Brain microvascular endothelial cell (primary cell): ENCODE measurements around the gene CTDP1.

ENCODE experiments used
- DNase-seq: peaks from one replicate; pipeline ENCODE4 v3.0.0-alpha.2; 2020
- H3K27ac ChIP-seq: fragments of 250-450 bp; sonication (Bioruptor Pico); 2 replicates; pipeline ENCODE4 v1.5.1; 2020; ENCODE audit warnings: mild to moderate bottlenecking, moderate library complexity
- H3K27me3 ChIP-seq: fragments of 250-450 bp; sonication (Bioruptor Pico); replicated peaks from 2 replicates; pipeline ENCODE4 v1.5.1; 2020; ENCODE audit warnings: mild to moderate bottlenecking
- H3K36me3 ChIP-seq: fragments of 250-450 bp; sonication (Bioruptor Pico); replicated peaks from 2 replicates; pipeline ENCODE4 v1.5.1; 2020; ENCODE audit warnings: mild to moderate bottlenecking
- H3K4me3 ChIP-seq: 2 replicates; pipeline ENCODE4 v1.5.1; 2011; ENCODE audit warnings: low read depth, mild to moderate bottlenecking, control low read depth, low read length, moderate library complexity
- in situ Hi-C: cut with HindIII; loops from 2 replicates; pipeline ENCODE4 v1.10.0; 2017; ENCODE audit warnings: low sequenced_read_pairs, low pct_ligation_motif_present
- TF ChIP-seq, protein P1 (sequence below): IDR thresholded peaks from 2 replicates; pipeline ENCODE4 v1.5.1; 2011; ENCODE audit warnings: low read depth, mild to moderate bottlenecking, moderate library complexity, low read length, control low read depth, inconsistent platforms; ENCODE audit errors: missing control alignments

The CTDP1 gene

DNA sequence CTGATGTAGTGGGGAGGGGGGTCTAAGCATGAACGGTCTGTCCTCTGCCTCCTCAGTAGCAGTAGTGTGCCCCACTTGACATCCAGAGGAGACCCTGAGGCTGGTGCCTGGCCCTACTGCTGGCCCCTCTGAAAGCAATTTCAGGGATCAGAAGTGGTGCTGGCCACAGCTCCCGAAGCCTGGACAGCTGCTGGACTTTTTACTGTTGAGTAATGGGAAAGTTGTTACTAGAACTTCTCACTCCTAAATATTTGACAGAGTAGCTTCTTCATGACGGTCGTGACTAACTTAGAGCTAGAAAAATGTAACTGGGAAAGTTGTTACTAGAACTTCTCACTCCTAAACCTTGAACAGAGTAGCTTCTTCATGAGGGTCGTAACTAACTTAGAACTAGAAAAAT is 23.3 kb downstream of the CTDP1 start:
- in situ Hi-C loops = no loop called here
- no peak overlapping the region for H3K4me3 ChIP-seq
- no peak overlapping the region for H3K27ac ChIP-seq
- peaks cover 40% of the 10 kb centered on the region for H3K36me3 ChIP-seq
- H3K27me3 ChIP-seq = no peaks in the 10 kb centered on the region
- no peak for DNase-seq
- TF ChIP-seq, protein P1, sequence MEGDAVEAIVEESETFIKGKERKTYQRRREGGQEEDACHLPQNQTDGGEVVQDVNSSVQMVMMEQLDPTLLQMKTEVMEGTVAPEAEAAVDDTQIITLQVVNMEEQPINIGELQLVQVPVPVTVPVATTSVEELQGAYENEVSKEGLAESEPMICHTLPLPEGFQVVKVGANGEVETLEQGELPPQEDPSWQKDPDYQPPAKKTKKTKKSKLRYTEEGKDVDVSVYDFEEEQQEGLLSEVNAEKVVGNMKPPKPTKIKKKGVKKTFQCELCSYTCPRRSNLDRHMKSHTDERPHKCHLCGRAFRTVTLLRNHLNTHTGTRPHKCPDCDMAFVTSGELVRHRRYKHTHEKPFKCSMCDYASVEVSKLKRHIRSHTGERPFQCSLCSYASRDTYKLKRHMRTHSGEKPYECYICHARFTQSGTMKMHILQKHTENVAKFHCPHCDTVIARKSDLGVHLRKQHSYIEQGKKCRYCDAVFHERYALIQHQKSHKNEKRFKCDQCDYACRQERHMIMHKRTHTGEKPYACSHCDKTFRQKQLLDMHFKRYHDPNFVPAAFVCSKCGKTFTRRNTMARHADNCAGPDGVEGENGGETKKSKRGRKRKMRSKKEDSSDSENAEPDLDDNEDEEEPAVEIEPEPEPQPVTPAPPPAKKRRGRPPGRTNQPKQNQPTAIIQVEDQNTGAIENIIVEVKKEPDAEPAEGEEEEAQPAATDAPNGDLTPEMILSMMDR = no peak

DNA sequence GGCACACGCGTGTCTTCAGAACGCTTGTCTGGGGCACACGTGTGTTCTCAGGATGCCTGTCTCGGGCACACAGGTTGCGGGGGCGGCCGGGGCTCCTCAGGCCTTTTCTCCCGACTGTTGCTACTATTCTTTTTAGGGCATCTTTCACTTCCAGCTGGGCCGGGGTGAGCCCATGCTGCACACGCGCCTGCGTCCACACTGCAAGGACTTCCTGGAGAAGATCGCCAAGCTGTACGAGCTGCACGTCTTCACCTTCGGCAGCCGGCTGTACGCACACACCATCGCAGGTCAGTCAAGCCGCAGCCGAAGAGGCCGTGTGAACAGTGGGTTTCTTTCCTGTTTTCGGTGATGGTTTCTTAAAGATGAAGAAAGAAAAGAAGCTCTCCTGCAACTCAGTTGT is 25.0 kb downstream of the CTDP1 start:
- in situ Hi-C loops = no loop called here
- H3K36me3 ChIP-seq = peaks cover 37% of the 10 kb centered on the region
- DNase-seq = no peak

DNA sequence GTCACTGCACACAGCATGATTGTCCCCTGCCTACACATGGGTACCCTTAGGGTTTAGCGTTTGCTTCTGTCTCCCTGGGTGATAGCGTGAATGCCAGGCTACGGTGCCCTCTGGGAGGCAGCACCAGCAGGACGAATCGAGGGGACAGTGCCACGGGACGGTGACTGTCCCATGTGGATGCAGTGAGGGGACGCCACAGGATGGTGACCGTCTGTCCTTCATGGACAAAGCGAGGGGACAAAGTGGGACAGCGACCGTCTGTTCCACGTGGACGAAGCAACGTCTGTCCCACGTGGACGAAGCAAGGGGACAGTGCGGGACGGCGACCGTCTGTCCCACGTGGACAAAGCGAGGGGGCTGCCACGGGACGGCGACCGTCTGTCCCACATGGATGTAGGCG is 25.7 kb downstream of the CTDP1 start:
- in situ Hi-C loops = no loop called here
- TF ChIP-seq, protein P1 = no peak
- H3K27ac ChIP-seq = no peak overlapping the region
- H3K4me3 ChIP-seq = no peak overlapping the region
- peaks cover 33% of the 10 kb centered on the region for H3K36me3 ChIP-seq
- no peak for DNase-seq
- no peaks in the 10 kb centered on the region for H3K27me3 ChIP-seq

More for the DNA sequence above, 25.0 kb downstream of the CTDP1 start:
- Histone ChIP-seq H3K27me3 (no peaks in the 10 kb centered on the region), H3K4me3 (no peak overlapping the region), H3K27ac (no peak overlapping the region)
- TF ChIP-seq, protein P1 = no peak

DNA sequence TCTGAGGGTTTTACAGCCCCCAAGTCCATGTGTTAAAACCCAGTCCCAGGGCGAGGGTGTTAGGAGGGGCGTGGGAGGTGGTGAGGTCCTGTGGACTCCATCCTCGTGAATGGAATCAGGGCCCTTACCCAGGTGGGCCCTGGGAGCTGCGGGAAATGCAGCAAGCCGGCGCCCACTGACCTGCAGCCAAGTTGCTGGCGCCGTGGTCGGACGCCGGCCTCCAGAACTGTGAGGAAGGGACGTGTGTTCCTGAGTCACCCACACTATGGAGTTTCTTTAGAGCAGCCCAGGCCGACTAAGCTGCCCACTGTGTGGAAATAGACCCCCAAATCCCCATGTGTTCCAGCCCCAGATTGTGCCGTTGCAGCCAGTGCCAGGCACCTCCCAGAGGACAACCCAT is 26.4 kb downstream of the CTDP1 start:
- peaks cover 29% of the 10 kb centered on the region for H3K36me3 ChIP-seq
- in situ Hi-C loops = no loop called here
- H3K27me3 ChIP-seq = no peaks in the 10 kb centered on the region
- no peak overlapping the region for H3K4me3 ChIP-seq
- TF ChIP-seq, protein P1 = no peak
- H3K27ac ChIP-seq = no peak overlapping the region
- DNase-seq = no peak

DNA sequence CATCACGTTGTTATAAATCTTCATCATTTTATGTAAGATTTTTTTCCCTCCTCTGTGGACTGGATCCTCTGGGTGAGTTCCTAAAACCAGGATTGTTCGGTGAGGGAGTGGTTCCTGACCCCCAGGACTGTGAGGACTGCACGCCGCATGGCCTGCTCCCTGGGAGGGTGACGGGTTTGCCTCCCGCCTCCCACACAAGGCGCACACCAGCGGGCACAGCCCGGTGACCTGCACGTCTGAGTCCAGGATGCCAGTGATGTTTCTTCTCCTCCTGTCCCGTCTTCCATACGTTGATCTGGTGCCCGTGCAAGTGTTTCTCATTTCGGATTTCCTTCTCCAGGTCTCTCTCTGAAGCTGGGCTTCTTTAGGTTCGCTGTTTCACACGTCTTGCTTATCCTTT is 27.1 kb downstream of the CTDP1 start:
- Histone ChIP-seq H3K27ac (no peak overlapping the region), H3K36me3 (peaks cover 28% of the 10 kb centered on the region), H3K4me3 (no peak overlapping the region), H3K27me3 (no peaks in the 10 kb centered on the region)
- in situ Hi-C loops = no loop called here
- DNase-seq = no peak
- TF ChIP-seq, protein P1 = no peak

DNA sequence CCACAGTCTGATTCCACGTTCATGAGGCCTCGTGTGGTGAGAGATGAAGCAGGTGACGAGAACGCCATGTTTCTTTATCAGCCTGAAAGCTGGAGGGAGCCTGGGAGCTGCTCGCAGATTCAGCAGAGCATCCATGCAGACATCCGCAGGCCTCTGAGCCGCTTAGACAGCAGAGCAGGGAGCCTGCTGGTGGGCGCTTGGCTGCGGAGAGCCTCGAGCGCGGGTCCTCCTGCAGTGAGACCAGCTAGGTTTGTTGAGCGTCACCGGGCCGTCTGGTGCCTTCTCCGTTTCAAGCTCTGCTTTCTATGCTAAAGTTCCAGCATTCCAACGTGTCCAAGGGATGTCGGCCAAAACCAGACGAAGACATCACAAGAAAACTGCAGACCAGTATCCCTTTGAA is 27.6 kb downstream of the CTDP1 start:
- no peak overlapping the region for H3K4me3 ChIP-seq
- in situ Hi-C loops = no loop called here
- no peak for DNase-seq
- TF ChIP-seq, protein P1 = no peak
- H3K27me3 ChIP-seq = no peaks in the 10 kb centered on the region
- no peak overlapping the region for H3K27ac ChIP-seq
- H3K36me3 ChIP-seq = peaks cover 28% of the 10 kb centered on the region
